Esophagus (tissue), 2 donors: ENCODE measurements around the gene IVL. TPM values are rescaled to one million over a fixed set of nuclear protein-coding genes. Genes with fewer than 3 reads are reported as not detected.

Source experiments
- H3K27ac ChIP-seq, 2 donors: one replicate each; pipeline ENCODE4 v1.5.1; 2013; ENCODE audit warnings: low read depth in 2 of 2, mild to moderate bottlenecking in 2 of 2, inconsistent platforms in 1 of 2, low read length in 1 of 2, moderate library complexity in 1 of 2
- H3K27me3 ChIP-seq, 2 donors: one replicate each; pipeline ENCODE4 v1.6.1; 2013; ENCODE audit warnings: low read length in 2 of 2, control low read depth in 1 of 2, mild to moderate bottlenecking in 1 of 2; ENCODE audit not compliant: insufficient read depth in 2 of 2, control insufficient read depth in 1 of 2
- H3K36me3 ChIP-seq, 2 donors: one replicate each; pipeline ENCODE4 v1.6.1; 2013; ENCODE audit warnings: low read length in 1 of 2; ENCODE audit not compliant: control insufficient read depth in 2 of 2, insufficient read depth in 2 of 2
- H3K4me1 ChIP-seq, 2 donors: one replicate each; pipeline ENCODE4 v1.6.1; 2013; ENCODE audit warnings: low read length in 1 of 2; ENCODE audit not compliant: control insufficient read depth in 2 of 2, insufficient read depth in 2 of 2
- H3K4me3 ChIP-seq, 2 donors: one replicate each; pipeline ENCODE4 v1.5.1; 2013; ENCODE audit warnings: low read length in 2 of 2, mild to moderate bottlenecking in 2 of 2, low read depth in 1 of 2, moderate library complexity in 1 of 2
- H3K9me3 ChIP-seq, 2 donors: one replicate each; pipeline ENCODE4 v1.6.1; 2013; ENCODE audit warnings: mild to moderate bottlenecking in 2 of 2, low read depth in 1 of 2, low read length in 1 of 2, moderate library complexity in 1 of 2; ENCODE audit not compliant: control insufficient read depth in 2 of 2, insufficient read depth in 1 of 2
- WGBS, 2 donors: extraction: QIAGEN DNeasy Blood & Tissue Kit; methylation state at CpG; one replicate each; pipeline ENCODE4 v1.1.7; 2013; 5-methylcytosine and 5-hydroxymethylcytosine counted together
- polyA plus RNA-seq, 2 donors: library from polyadenylated mRNA; stranded (reverse); fragments of 200-250 nt; gene quantifications; one replicate each; pipeline ENCODE4 v1.2.3, GENCODE V29; 2013
- donor health status: healthy with polysubstance abuse.
- donor health status: Bipolar disorder and iron deficiency.

Gene IVL
- polyA plus RNA-seq, 2 donors: 161 to 344 TPM

- H3K27ac ChIP-seq: peak overlapping the region in 1 of 2 donors; percentile 47
- no peaks in the 10 kb centered on the region for H3K36me3 ChIP-seq
- no peak overlapping the region for H3K4me3 ChIP-seq
- no peaks in the 10 kb centered on the region for H3K27me3 ChIP-seq
- peaks cover 0 to 9% of the 10 kb centered on the region in 2 donors for H3K4me1 ChIP-seq
- WGBS, 2 donors: 89 to 90% methylated on average over 10 of the region's 10 CpGs
- H3K9me3 ChIP-seq: no peaks in the 10 kb centered on the region
These were observed 51.6 kb downstream of the IVL start for GRCh38 chr1:152959801-152960451.

- H3K9me3 ChIP-seq: no peaks in the 10 kb centered on the region
- H3K36me3 ChIP-seq: no peaks in the 10 kb centered on the region
- H3K27me3 ChIP-seq: no peaks in the 10 kb centered on the region
- 70 to 76% methylated on average over 10 of the region's 10 CpGs for WGBS, 2 donors
- H3K27ac ChIP-seq: peak overlapping the region in 1 of 2 donors; percentile 47
- no peak overlapping the region for H3K4me3 ChIP-seq
- peaks cover 0 to 9% of the 10 kb centered on the region in 2 donors for H3K4me1 ChIP-seq
These were observed 52.2 kb downstream of the IVL start for GRCh38 chr1:152960452-152961044.

Other genes starting within 250 kb of the IVL start
- gene LCE2D, start 245.2 kb upstream of the IVL start, polyA plus RNA-seq: not detected
- not detected for gene LCE2C, start 233.3 kb upstream of the IVL start, polyA plus RNA-seq
- gene LCE2B, start 222.4 kb upstream of the IVL start, polyA plus RNA-seq: not detected
- gene LCE2A, start 210.2 kb upstream of the IVL start, polyA plus RNA-seq: not detected
- gene LCE4A, start 200.4 kb upstream of the IVL start, polyA plus RNA-seq: not detected
- gene KPRP, start 150.5 kb upstream of the IVL start, polyA plus RNA-seq: 10 to 100 TPM in 1 of 2 donors, under 1 TPM in 1; 0.44 to 23.9 TPM
- gene LCE1F, start 133.4 kb upstream of the IVL start, polyA plus RNA-seq: not detected
- gene LCE1E, start 122.3 kb upstream of the IVL start, polyA plus RNA-seq: under 1 TPM in 1 of 2 donors, not detected in 1; 0.04 TPM
- not detected for gene LCE1D, start 111.8 kb upstream of the IVL start, polyA plus RNA-seq
- under 1 TPM in 1 of 2 donors, not detected in 1; 0.32 TPM for gene LCE1C, start 101.9 kb upstream of the IVL start, polyA plus RNA-seq
- gene LCE1B, start 96.6 kb upstream of the IVL start, polyA plus RNA-seq: not detected
- not detected for gene LCE1A, start 81.1 kb upstream of the IVL start, polyA plus RNA-seq
- not detected for gene LCE6A, start 65.7 kb upstream of the IVL start, polyA plus RNA-seq
- gene LCE7A, start 48.5 kb upstream of the IVL start, polyA plus RNA-seq: not detected
- gene SMCP, start 30.2 kb upstream of the IVL start, polyA plus RNA-seq: not detected
- gene SPRR5, start 38.7 kb downstream of the IVL start, polyA plus RNA-seq: 1 to 10 TPM; 1.1 to 4.2 TPM
- under 1 TPM in 1 of 2 donors, not detected in 1; 0.48 TPM for gene SPRR4, start 62.1 kb downstream of the IVL start, polyA plus RNA-seq
- 1,000 to 10,000 TPM; 3,249 to 3,812 TPM for gene SPRR1A, start 75.5 kb downstream of the IVL start, polyA plus RNA-seq
- gene SPRR3, start 93.2 kb downstream of the IVL start, polyA plus RNA-seq: over 10,000 TPM; 18,496 to 19,645 TPM
- 1,000 to 10,000 TPM; 2,433 to 2,781 TPM for gene SPRR1B, start 122.7 kb downstream of the IVL start, polyA plus RNA-seq
- 1,000 to 10,000 TPM; 1,582 to 3,252 TPM for gene SPRR2D, start 132.6 kb downstream of the IVL start, polyA plus RNA-seq
- gene SPRR2A, start 149.0 kb downstream of the IVL start, polyA plus RNA-seq: 1,000 to 10,000 TPM; 3,933 to 4,263 TPM
- gene SPRR2B, start 163.1 kb downstream of the IVL start, polyA plus RNA-seq: 10 to 100 TPM; 10.9 to 75.1 TPM
- gene SPRR2E, start 186.0 kb downstream of the IVL start, polyA plus RNA-seq: 1,000 to 10,000 TPM; 1,279 to 1,684 TPM
- gene SPRR2F, start 205.0 kb downstream of the IVL start, polyA plus RNA-seq: 100 to 1,000 TPM; 104 to 135 TPM
- 1 to 10 TPM in 1 of 2 donors, under 1 TPM in 1; 0.49 to 2.0 TPM for gene SPRR2G, start 242.3 kb downstream of the IVL start, polyA plus RNA-seq